WTC11 (cell line): Measurements from ENCODE around the gene B3GALT5. TPM values are rescaled to one million over a fixed set of nuclear protein-coding genes. Genes with fewer than 3 reads are reported as not detected.

ENCODE experiments used
- ATAC-seq: fragments of 200-7000 bp; cut with Tn5 transposase; 2 replicates; pipeline ENCODE4 v1.10.0; 2021; ENCODE audit warnings: mild to moderate bottlenecking, moderate library complexity
- CTCF ChIA-PET: fragments of 300-600 bp; sonication (Branson Sonifier 250); formaldehyde crosslinking; loops from one replicate; lab custom pipeline; 2021; ENCODE audit warnings: antibody characterized with exemption; lab: Charles Lee
- POLR2A ChIA-PET: fragments of 350-600 bp; sonication (Branson Sonifier 250); formaldehyde crosslinking; loops from one replicate; lab custom pipeline; 2021; ENCODE audit warnings: antibody characterized with exemption; lab: Charles Lee
- DNase-seq: peaks from one replicate; pipeline ENCODE4 v3.0.0; 2021; ENCODE audit warnings: low spot score
- H3K27ac Mint-ChIP-seq: 2 replicates; pipeline ENCODE4 v1.8.0; 2021; ENCODE audit warnings: mixed read lengths
- H3K27me3 Mint-ChIP-seq: 2 replicates; pipeline ENCODE4 v1.8.0; 2021; ENCODE audit warnings: low read depth, mild to moderate bottlenecking, moderate library complexity, mixed read lengths
- H3K36me3 Mint-ChIP-seq: 2 replicates; pipeline ENCODE4 v1.8.0; 2021; ENCODE audit warnings: mixed read lengths
- H3K4me1 Mint-ChIP-seq: 2 replicates; pipeline ENCODE4 v1.8.0; 2022; ENCODE audit warnings: mixed read lengths
- H3K4me3 Mint-ChIP-seq: 2 replicates; pipeline ENCODE4 v1.8.0; 2021; ENCODE audit warnings: mild to moderate bottlenecking, moderate library complexity, mixed read lengths
- H3K9me3 Mint-ChIP-seq: 2 replicates; pipeline ENCODE4 v1.8.0; 2021; ENCODE audit warnings: mixed read lengths
- AR ChIP-seq: fragments of 250-450 bp; sonication (Bioruptor Pico); IDR thresholded peaks from 2 replicates; pipeline ENCODE4 v1.9.0; 2021; ENCODE audit warnings: mild to moderate bottlenecking
- CREB1 ChIP-seq: sonication (generic); formaldehyde crosslinking; IDR thresholded peaks from 2 replicates; pipeline ENCODE4 v1.8.0; 2023; ENCODE audit warnings: mild to moderate bottlenecking, missing genetic modification reagents
- EMX1 ChIP-seq: fragments of 250-450 bp; sonication (Bioruptor Pico); IDR thresholded peaks from 2 replicates; pipeline ENCODE4 v1.8.0; 2021; ENCODE audit warnings: mild to moderate bottlenecking
- ESRRA ChIP-seq: sonication (generic); formaldehyde crosslinking; IDR thresholded peaks from 2 replicates; pipeline ENCODE4 v1.8.1; 2022; ENCODE audit warnings: mild to moderate bottlenecking, missing genetic modification reagents, borderline replicate concordance
- ETV6 ChIP-seq: sonication (generic); formaldehyde crosslinking; IDR thresholded peaks from 2 replicates; pipeline ENCODE4 v1.8.1; 2022; ENCODE audit warnings: mild to moderate bottlenecking, missing genetic modification reagents
- HMGA2 ChIP-seq: fragments of 250-450 bp; sonication (Bioruptor Pico); IDR thresholded peaks from 2 replicates; pipeline ENCODE4 v1.4.0; 2021; ENCODE audit warnings: mild to moderate bottlenecking, moderate library complexity
- IRF2 ChIP-seq: sonication (generic); formaldehyde crosslinking; IDR thresholded peaks from 2 replicates; pipeline ENCODE4 v1.8.0; 2022; ENCODE audit warnings: low read depth, missing genetic modification reagents, borderline replicate concordance
- MAX ChIP-seq: sonication (generic); formaldehyde crosslinking; IDR thresholded peaks from 2 replicates; pipeline ENCODE4 v1.8.0; 2022; ENCODE audit warnings: mild to moderate bottlenecking, missing genetic modification reagents
- MYBL2 ChIP-seq: sonication (generic); formaldehyde crosslinking; IDR thresholded peaks from 2 replicates; pipeline ENCODE4 v1.8.1; 2023; ENCODE audit warnings: mild to moderate bottlenecking, moderate library complexity, missing genetic modification reagents
- NR3C1 ChIP-seq: sonication (generic); formaldehyde crosslinking; conservative IDR thresholded peaks from 2 replicates; pipeline ENCODE4 v1.8.1; 2023; ENCODE audit warnings: low read depth, mild to moderate bottlenecking, missing genetic modification reagents
- OVOL2 ChIP-seq: fragments of 250-450 bp; sonication (Bioruptor Pico); IDR thresholded peaks from 2 replicates; pipeline ENCODE4 v1.9.0; 2021; ENCODE audit warnings: mild to moderate bottlenecking, borderline replicate concordance
- PRRX2 ChIP-seq: fragments of 250-450 bp; sonication (Bioruptor Pico); IDR thresholded peaks from 2 replicates; pipeline ENCODE4 v1.8.0; 2021; ENCODE audit warnings: mild to moderate bottlenecking
- TEAD1 ChIP-seq: sonication (generic); formaldehyde crosslinking; IDR thresholded peaks from 2 replicates; pipeline ENCODE4 v1.8.0; 2022; ENCODE audit warnings: mild to moderate bottlenecking, missing genetic modification reagents
- TP53 ChIP-seq: sonication (generic); formaldehyde crosslinking; IDR thresholded peaks from 2 replicates; pipeline ENCODE4 v1.8.1; 2023; ENCODE audit warnings: mild to moderate bottlenecking, missing genetic modification reagents
- USF2 ChIP-seq: sonication (generic); formaldehyde crosslinking; IDR thresholded peaks from 2 replicates; pipeline ENCODE4 v1.8.1; 2023; ENCODE audit warnings: mild to moderate bottlenecking, missing genetic modification reagents, moderate library complexity
- ZNF396 ChIP-seq: fragments of 250-450 bp; sonication (Bioruptor Pico); IDR thresholded peaks from 2 replicates; pipeline ENCODE4 v1.8.0; 2021; ENCODE audit warnings: mild to moderate bottlenecking, moderate library complexity, borderline replicate concordance
- ZNF671 ChIP-seq: fragments of 250-450 bp; sonication (Bioruptor Pico); IDR thresholded peaks from 2 replicates; pipeline ENCODE4 v1.8.0; 2021; ENCODE audit warnings: mild to moderate bottlenecking
- total RNA-seq: library from RNA; stranded (reverse); gene quantifications from 3 replicates; pipeline ENCODE4 v1.2.3, GENCODE V29; 2021
- TF ChIP-seq, protein P1 (sequence below): fragments of 250-450 bp; sonication (Bioruptor Pico); IDR thresholded peaks from 2 replicates; pipeline ENCODE4 v1.9.0; 2021; ENCODE audit warnings: mild to moderate bottlenecking, borderline replicate concordance
- TF ChIP-seq, protein P2 (sequence below): sonication (generic); formaldehyde crosslinking; IDR thresholded peaks from 2 replicates; pipeline ENCODE4 v1.8.1; 2023; ENCODE audit warnings: mild to moderate bottlenecking, missing genetic modification reagents

Gene B3GALT5
- total RNA-seq, 1 experiment from 2014 or later = 25.8 TPM

DNA sequence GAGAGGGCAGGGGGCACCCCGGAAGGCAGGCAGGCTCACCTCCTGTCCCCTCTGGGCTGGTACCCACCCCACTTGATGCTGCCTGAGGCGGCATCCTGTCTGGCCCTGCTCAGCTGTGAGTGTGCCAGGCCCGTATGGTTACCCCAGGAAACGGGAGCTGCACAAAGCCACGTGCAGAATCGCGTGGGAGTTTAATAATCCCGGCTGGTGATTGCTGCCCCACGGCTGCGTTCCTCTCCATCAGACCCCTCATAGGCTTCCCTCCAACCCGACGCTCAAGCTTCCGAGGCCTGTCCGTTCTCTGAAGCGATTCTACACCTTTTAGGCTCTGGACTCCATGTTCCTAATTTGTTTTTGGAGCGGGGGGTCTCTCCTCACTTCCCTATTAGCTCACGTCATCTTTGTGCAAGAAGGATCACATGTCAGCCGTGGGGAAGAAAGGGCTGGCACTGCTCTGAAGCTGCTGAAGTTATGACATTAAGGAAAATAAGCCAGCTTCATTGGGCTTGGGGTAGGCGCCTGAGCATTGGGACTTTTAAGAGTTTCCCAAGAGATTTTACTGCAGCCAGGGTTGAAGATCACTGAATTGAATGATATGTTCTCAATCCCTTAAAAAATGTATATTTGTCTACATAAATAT, 1.1 kb upstream of the B3GALT5 start:
- TF ChIP-seq TEAD1 = no peak
- no peak for TF ChIP-seq NR3C1 (CRISPR knock-in tag)
- TF ChIP-seq IRF2 (CRISPR knock-in tag) = no peak
- TF ChIP-seq USF2 (CRISPR knock-in tag) = no peak
- no peak for TF ChIP-seq ZNF396 (CRISPR knock-in tag)
- TF ChIP-seq OVOL2 (CRISPR knock-in tag) = no peak
- no peak for TF ChIP-seq CREB1 (CRISPR knock-in tag)
- TF ChIP-seq ESRRA (CRISPR knock-in tag) = no peak
- TF ChIP-seq ETV6 = no peak
- no peak for TF ChIP-seq MYBL2
- TF ChIP-seq HMGA2 (CRISPR knock-in tag) = no peak
- TF ChIP-seq, protein P1, sequence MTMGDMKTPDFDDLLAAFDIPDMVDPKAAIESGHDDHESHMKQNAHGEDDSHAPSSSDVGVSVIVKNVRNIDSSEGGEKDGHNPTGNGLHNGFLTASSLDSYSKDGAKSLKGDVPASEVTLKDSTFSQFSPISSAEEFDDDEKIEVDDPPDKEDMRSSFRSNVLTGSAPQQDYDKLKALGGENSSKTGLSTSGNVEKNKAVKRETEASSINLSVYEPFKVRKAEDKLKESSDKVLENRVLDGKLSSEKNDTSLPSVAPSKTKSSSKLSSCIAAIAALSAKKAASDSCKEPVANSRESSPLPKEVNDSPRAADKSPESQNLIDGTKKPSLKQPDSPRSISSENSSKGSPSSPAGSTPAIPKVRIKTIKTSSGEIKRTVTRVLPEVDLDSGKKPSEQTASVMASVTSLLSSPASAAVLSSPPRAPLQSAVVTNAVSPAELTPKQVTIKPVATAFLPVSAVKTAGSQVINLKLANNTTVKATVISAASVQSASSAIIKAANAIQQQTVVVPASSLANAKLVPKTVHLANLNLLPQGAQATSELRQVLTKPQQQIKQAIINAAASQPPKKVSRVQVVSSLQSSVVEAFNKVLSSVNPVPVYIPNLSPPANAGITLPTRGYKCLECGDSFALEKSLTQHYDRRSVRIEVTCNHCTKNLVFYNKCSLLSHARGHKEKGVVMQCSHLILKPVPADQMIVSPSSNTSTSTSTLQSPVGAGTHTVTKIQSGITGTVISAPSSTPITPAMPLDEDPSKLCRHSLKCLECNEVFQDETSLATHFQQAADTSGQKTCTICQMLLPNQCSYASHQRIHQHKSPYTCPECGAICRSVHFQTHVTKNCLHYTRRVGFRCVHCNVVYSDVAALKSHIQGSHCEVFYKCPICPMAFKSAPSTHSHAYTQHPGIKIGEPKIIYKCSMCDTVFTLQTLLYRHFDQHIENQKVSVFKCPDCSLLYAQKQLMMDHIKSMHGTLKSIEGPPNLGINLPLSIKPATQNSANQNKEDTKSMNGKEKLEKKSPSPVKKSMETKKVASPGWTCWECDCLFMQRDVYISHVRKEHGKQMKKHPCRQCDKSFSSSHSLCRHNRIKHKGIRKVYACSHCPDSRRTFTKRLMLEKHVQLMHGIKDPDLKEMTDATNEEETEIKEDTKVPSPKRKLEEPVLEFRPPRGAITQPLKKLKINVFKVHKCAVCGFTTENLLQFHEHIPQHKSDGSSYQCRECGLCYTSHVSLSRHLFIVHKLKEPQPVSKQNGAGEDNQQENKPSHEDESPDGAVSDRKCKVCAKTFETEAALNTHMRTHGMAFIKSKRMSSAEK = no peak
- TF ChIP-seq TP53 = no peak
- no peak for TF ChIP-seq ZNF671 (CRISPR knock-in tag)
- TF ChIP-seq, protein P2, sequence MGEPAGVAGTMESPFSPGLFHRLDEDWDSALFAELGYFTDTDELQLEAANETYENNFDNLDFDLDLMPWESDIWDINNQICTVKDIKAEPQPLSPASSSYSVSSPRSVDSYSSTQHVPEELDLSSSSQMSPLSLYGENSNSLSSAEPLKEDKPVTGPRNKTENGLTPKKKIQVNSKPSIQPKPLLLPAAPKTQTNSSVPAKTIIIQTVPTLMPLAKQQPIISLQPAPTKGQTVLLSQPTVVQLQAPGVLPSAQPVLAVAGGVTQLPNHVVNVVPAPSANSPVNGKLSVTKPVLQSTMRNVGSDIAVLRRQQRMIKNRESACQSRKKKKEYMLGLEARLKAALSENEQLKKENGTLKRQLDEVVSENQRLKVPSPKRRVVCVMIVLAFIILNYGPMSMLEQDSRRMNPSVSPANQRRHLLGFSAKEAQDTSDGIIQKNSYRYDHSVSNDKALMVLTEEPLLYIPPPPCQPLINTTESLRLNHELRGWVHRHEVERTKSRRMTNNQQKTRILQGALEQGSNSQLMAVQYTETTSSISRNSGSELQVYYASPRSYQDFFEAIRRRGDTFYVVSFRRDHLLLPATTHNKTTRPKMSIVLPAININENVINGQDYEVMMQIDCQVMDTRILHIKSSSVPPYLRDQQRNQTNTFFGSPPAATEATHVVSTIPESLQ = no peak
- no peak; the same call in 1 of the 2 replicates for TF ChIP-seq MAX
- TF ChIP-seq PRRX2 (CRISPR knock-in tag) = no peak
- TF ChIP-seq EMX1 = no peak
- TF ChIP-seq AR (CRISPR knock-in tag) = no peak
- TF ChIP-seq, all 79 proteins: peak for 0
- no peaks in the 10 kb centered on the region for H3K27me3 Mint-ChIP-seq
- peak overlapping the region; percentile 76 for H3K27ac Mint-ChIP-seq
- H3K4me3 Mint-ChIP-seq = peak overlapping the region; percentile 89
- peaks cover 8% of the 10 kb centered on the region for H3K9me3 Mint-ChIP-seq
- DNase-seq (peak; percentile 22), ATAC-seq (no peak; the same call in 1 of the 2 replicates)
- CTCF ChIA-PET = interaction anchor here (1.0 to 2.1 kb wide), 4 partner anchors 30 to 171 kb away, joined by 3 to 11 read pairs (median 4); no protein-coding TSS in a partner anchor
- POLR2A ChIA-PET = interaction anchor here (0.6 kb wide), 1 partner anchor 128 kb away, joined by 3 read pairs; no protein-coding TSS in a partner anchor
- peaks cover 58% of the 10 kb centered on the region for H3K4me1 Mint-ChIP-seq
- peaks cover 43% of the 10 kb centered on the region for H3K36me3 Mint-ChIP-seq
